GM12874 (cell line): ENCODE results near the gene C1orf105.

Experiments used
- TF ChIP-seq, protein P1 (sequence below): IDR thresholded peaks from 2 replicates; pipeline ENCODE4 v1.5.1; 2011; ENCODE audit warnings: low read depth, mild to moderate bottlenecking, control low read depth, low read length, moderate library complexity; ENCODE audit not compliant: insufficient read depth

Gene C1orf105

GRCh38 chr1:172492421-172492820, 71.9 kb downstream of the C1orf105 start:
- TF ChIP-seq, protein P1, sequence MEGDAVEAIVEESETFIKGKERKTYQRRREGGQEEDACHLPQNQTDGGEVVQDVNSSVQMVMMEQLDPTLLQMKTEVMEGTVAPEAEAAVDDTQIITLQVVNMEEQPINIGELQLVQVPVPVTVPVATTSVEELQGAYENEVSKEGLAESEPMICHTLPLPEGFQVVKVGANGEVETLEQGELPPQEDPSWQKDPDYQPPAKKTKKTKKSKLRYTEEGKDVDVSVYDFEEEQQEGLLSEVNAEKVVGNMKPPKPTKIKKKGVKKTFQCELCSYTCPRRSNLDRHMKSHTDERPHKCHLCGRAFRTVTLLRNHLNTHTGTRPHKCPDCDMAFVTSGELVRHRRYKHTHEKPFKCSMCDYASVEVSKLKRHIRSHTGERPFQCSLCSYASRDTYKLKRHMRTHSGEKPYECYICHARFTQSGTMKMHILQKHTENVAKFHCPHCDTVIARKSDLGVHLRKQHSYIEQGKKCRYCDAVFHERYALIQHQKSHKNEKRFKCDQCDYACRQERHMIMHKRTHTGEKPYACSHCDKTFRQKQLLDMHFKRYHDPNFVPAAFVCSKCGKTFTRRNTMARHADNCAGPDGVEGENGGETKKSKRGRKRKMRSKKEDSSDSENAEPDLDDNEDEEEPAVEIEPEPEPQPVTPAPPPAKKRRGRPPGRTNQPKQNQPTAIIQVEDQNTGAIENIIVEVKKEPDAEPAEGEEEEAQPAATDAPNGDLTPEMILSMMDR = no peak

DNA sequence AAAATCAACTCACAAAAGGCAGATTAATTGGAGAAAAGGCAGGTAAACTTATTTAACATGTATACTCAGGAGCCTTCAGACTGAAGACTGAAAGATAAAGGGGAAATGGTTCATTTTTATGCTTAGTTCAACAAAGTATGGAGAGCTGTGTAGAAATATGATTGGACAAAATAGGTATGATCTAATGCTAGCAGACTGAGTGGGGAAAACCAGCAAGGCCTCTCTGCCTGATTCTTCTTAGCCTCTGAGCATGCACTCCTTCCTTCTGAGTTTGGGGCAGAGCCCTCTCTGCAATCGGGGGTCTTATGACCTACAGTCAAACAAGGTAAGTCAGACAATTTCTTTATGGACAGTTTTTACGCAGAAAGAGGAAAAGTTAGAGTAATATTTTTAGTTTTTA, 73.7 kb downstream of the C1orf105 start:
- TF ChIP-seq, protein P1 = no peak

GRCh38 chr1:172496678-172497077, 76.2 kb downstream of the C1orf105 start:
- TF ChIP-seq, protein P1 = no peak

DNA sequence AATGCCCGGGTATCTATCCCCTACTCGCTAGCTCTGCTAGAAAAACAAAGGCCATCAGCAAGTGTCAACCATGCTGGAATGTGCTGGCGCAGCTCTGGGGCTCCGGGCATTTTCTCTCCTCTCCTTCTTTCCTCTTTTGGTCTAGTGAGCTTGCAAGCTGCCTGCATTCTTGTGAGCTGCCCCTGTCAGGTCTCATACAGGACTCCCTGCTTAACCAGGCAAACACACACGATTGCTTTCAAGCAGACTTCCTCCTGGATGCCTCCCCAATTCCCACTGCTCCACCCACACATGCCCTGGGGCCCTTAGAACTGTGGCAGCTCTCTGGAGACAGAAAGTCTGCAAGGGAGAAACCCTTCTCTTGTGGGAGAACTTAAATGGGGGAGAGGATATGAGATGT, 76.7 kb downstream of the C1orf105 start:
- TF ChIP-seq, protein P1 = no peak

GRCh38 chr1:172498857-172499256, 78.4 kb downstream of the C1orf105 start:
- TF ChIP-seq, protein P1 = no peak

- TF ChIP-seq, protein P1 = no peak
Observed at GRCh38 chr1:172499636-172500141, 79.2 kb downstream of the C1orf105 start.

GRCh38 chr1:172500207-172500606, 79.7 kb downstream of the C1orf105 start:
- TF ChIP-seq, protein P1 = no peak

GRCh38 chr1:172507741-172508140, 87.3 kb downstream of the C1orf105 start:
- TF ChIP-seq, protein P1 = no peak
